H1 (cell line): ENCODE results near the gene TBC1D9B.

Experiments
- CTBP2 ChIP-seq: IDR thresholded peaks from 2 replicates; pipeline ENCODE4 v1.7.0; 2011; ENCODE audit warnings: borderline replicate concordance, mild to moderate bottlenecking, moderate library complexity, mixed read lengths, low read length; ENCODE audit not compliant: insufficient read depth, insufficient read length
- CTCF ChIP-seq, 3 experiments: IDR thresholded peaks; 1 replicate in 2 of 3; 2 replicates in 1 of 3; pipeline versions ENCODE4 v1.5.1 to v1.6.1; 2011; ENCODE audit warnings: low read length in 3 of 3, mild to moderate bottlenecking in 3 of 3, inconsistent platforms in 2 of 3, low read depth in 1 of 3, moderate library complexity in 1 of 3; ENCODE audit not compliant: insufficient read depth in 1 of 3; ENCODE audit errors: control extremely low read depth in 1 of 3
- E2F6 ChIP-seq: IDR thresholded peaks from 2 replicates; pipeline ENCODE4 v1.6.1; 2012; ENCODE audit warnings: inconsistent platforms
- EP300 ChIP-seq, 2 experiments: IDR thresholded peaks; 1 replicate in 1 of 2; 2 replicates in 1 of 2; pipeline ENCODE4 v1.6.1; 2011 to 2012; ENCODE audit warnings: low read depth in 2 of 2, low read length in 2 of 2, mild to moderate bottlenecking in 2 of 2, borderline replicate concordance in 1 of 2, inconsistent platforms in 1 of 2, moderate library complexity in 1 of 2
- FOSL1 ChIP-seq: IDR thresholded peaks from 2 replicates; pipeline ENCODE4 v1.6.1; 2011; ENCODE audit warnings: mild to moderate bottlenecking, low read depth, low read length, moderate library complexity; ENCODE audit not compliant: insufficient read depth
- KDM4A ChIP-seq: IDR thresholded peaks from one replicate; pipeline ENCODE4 v1.7.1; 2012; ENCODE audit warnings: low read depth, mild to moderate bottlenecking, moderate library complexity, low read length, inconsistent platforms; ENCODE audit not compliant: severe bottlenecking
- POLR2A ChIP-seq, 2 experiments: IDR thresholded peaks; 1 replicate in 1 of 2; 2 replicates in 1 of 2; pipeline ENCODE4 v1.6.1; 2011; ENCODE audit warnings: low read depth in 2 of 2, low read length in 2 of 2, mild to moderate bottlenecking in 2 of 2; ENCODE audit errors: control extremely low read depth in 1 of 2
- RAD21 ChIP-seq, 2 experiments: IDR thresholded peaks in 1 of 2; conservative IDR thresholded peaks in 1 of 2; 2 replicates each; pipeline ENCODE4 v1.6.1; 2011; ENCODE audit warnings: low read depth in 2 of 2, low read length in 2 of 2, improper control_type of control experiment in 1 of 2, inconsistent platforms in 1 of 2, mild to moderate bottlenecking in 1 of 2, moderate library complexity in 1 of 2
- RBBP5 ChIP-seq: IDR thresholded peaks from 2 replicates; pipeline ENCODE4 v1.7.1; 2012; ENCODE audit warnings: low read depth, mild to moderate bottlenecking, inconsistent platforms, low read length, moderate library complexity, borderline replicate concordance
- SIX5 ChIP-seq: IDR thresholded peaks from 2 replicates; pipeline ENCODE4 v1.6.1; 2011; ENCODE audit warnings: mild to moderate bottlenecking, low read depth, low read length
- SP1 ChIP-seq: IDR thresholded peaks from 2 replicates; pipeline ENCODE4 v1.6.1; 2011; ENCODE audit warnings: low read depth, low read length
- SRF ChIP-seq: IDR thresholded peaks from 2 replicates; pipeline ENCODE4 v1.6.1; 2011; ENCODE audit warnings: mild to moderate bottlenecking, low read depth, low read length, moderate library complexity
- TAF1 ChIP-seq: IDR thresholded peaks from 2 replicates; pipeline ENCODE4 v1.6.1; 2011; ENCODE audit warnings: mild to moderate bottlenecking, low read depth, low read length
- YY1 ChIP-seq: IDR thresholded peaks from 2 replicates; pipeline ENCODE4 v1.6.1; 2011; ENCODE audit warnings: low read depth, mild to moderate bottlenecking, low read length

DNA sequence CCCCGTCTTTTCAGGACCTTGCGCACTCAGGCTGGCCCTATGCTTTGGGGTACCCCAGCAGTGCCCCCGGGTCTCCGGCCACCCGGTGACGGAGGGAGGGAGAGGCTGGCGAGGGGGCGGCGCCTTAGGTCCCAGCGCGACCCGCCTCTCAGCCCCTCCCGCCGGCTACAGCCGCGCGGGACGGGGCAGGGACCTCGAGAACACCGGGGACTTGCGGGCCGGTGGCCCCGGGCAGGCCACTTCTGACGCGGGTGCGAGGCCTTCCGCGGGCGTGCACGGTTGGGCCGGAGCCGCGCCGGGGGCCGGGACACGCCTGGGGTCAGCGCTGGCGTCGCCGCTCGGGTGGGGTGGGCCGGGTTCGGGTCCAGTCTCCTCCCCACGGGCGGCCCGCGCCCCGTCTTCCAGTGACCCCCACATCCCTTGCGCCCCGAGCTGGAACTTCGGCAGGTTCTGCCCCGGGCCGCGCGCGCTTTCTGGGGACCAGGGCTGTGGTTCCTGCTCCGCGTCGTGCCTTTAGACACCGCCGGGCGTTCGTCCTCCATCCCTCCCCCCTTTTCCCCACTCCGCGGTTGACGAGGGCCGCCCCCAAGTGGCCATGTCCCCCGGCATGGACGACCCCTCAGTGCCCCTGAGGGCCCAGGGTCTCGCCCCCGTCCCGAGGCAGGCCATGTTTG, 90.8 kb downstream of the TBC1D9B start:
- TF ChIP-seq CTCF (IDR thresholded peaks at IDR 0.05; ENCODE audit: control extremely low read depth in 1 of 3, insufficient read depth in 1 of 3, low read depth in 1 of 3, low read length in 3 of 3) (0 out of 4 replicates have a peak, but pooled peaks of 1 of the 3 experiments have one; percentile 8), POLR2A (IDR thresholded peaks at IDR 0.05; ENCODE audit: control extremely low read depth in 1 of 2, low read depth in 2 of 2, low read length in 2 of 2) (no peak), EP300 (IDR thresholded peaks at IDR 0.05; ENCODE audit: borderline replicate concordance in 1 of 2, low read depth in 2 of 2, low read length in 2 of 2) (no peak), SRF (no peak), CTBP2 (no peak), RAD21 (IDR thresholded peaks at IDR 0.05 in 1 of 2, conservative IDR thresholded peaks at IDR 0.05 in 1 of 2; ENCODE audit: low read depth in 2 of 2, low read length in 2 of 2) (peak in 1 of 2 experiments; percentile 20; a peak in 1 of 4 replicates), E2F6 (no peak), TAF1 (no peak), FOSL1 (no peak), YY1 (no peak), KDM4A (peak; percentile 67), SIX5 (no peak), RBBP5 (no peak), SP1 (no peak)
